Endothelial cell of umbilical vein (primary cell): Measurements from ENCODE around the gene FAHD2B.
"Not testable (repeated sequence)": the region's sequence is repeated elsewhere in the genome, so short reads cannot be mapped to it uniquely, and the experiment has no call there.

ENCODE experiments used
- JUN ChIP-seq: IDR thresholded peaks from 2 replicates; pipeline ENCODE4 v1.6.1; 2011; ENCODE audit warnings: borderline replicate concordance, low read depth; ENCODE audit not compliant: insufficient read length, insufficient read depth
- MAX ChIP-seq: IDR thresholded peaks from 2 replicates; pipeline ENCODE4 v1.6.1; 2011; ENCODE audit not compliant: insufficient read depth, insufficient read length
- TF ChIP-seq, protein P1 (sequence below), 2 donors: IDR thresholded peaks; 1 replicate in 1 of 2; 2 replicates in 1 of 2; pipeline ENCODE4 v1.5.1; 2011; ENCODE audit warnings: low read length in 2 of 2, mild to moderate bottlenecking in 2 of 2, moderate library complexity in 2 of 2, control low read depth in 1 of 2, inconsistent platforms in 1 of 2, low read depth in 1 of 2; ENCODE audit not compliant: insufficient read depth in 1 of 2; ENCODE audit errors: extremely low read depth in 1 of 2

GRCh38 chr2:97082206-97082605, 12.5 kb downstream of the FAHD2B start:
- TF ChIP-seq, protein P1, sequence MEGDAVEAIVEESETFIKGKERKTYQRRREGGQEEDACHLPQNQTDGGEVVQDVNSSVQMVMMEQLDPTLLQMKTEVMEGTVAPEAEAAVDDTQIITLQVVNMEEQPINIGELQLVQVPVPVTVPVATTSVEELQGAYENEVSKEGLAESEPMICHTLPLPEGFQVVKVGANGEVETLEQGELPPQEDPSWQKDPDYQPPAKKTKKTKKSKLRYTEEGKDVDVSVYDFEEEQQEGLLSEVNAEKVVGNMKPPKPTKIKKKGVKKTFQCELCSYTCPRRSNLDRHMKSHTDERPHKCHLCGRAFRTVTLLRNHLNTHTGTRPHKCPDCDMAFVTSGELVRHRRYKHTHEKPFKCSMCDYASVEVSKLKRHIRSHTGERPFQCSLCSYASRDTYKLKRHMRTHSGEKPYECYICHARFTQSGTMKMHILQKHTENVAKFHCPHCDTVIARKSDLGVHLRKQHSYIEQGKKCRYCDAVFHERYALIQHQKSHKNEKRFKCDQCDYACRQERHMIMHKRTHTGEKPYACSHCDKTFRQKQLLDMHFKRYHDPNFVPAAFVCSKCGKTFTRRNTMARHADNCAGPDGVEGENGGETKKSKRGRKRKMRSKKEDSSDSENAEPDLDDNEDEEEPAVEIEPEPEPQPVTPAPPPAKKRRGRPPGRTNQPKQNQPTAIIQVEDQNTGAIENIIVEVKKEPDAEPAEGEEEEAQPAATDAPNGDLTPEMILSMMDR (IDR thresholded peaks at IDR 0.05; ENCODE audit: extremely low read depth in 1 of 2, insufficient read depth in 1 of 2, low read depth in 1 of 2, low read length in 2 of 2): not testable (repeated sequence)
- not testable (repeated sequence) for TF ChIP-seq JUN, MAX
